Testis (tissue), 2 donors: ENCODE data around the gene SLC22A31.

ENCODE experiments used
- POLR2A ChIP-seq: fragments of 450-650 bp; IDR thresholded peaks from one replicate; pipeline ENCODE4 v1.6.1; 2017; ENCODE audit warnings: antibody characterized with exemption, mild to moderate bottlenecking, moderate library complexity
- TF ChIP-seq, protein P1 (sequence below), 3 experiments: fragments of 450-650 bp in 2 of 3; fragments of 200-600 bp in 1 of 3; sonication (generic) in 1 of 3; IDR thresholded peaks; one replicate each; pipeline ENCODE4 v1.5.1; 2016 to 2019; ENCODE audit warnings: antibody characterized with exemption in 3 of 3, mild to moderate bottlenecking in 2 of 3, moderate library complexity in 1 of 3

DNA sequence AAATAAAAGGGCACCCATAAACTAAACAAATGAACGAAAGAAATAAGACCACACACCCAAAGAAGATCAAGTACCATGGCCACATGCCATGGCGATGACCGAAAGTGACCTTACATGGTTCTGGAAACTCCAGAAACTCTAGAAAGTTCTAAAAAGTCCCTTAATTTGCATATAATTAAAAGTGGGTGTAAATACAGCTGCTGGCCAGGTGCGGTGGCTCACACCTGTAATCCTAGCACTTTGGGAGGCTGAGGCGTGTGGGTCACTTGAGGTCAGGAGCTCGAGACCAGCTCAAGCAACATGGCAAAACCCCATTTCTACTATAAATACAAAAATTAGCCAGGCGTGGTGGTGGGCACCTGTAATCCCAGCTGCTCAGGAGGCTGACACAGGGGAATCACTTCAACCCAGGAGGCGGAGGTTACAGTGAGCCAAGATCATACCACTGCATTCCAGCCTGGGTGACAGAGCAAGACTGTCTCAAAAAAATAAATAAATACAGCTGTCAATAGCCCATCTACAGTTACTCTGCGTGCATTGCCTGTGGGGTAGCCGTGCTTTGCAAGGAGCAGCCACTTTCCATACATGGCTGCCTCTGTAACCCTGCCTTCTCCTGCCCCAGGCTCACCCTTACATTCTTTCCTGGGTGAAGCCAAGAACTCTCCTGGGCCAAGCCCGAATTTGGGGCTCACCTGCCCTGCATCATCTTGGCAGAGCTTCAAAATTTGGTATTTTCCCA lies 10.0 kb upstream of the SLC22A31 start:
- TF ChIP-seq, protein P1, sequence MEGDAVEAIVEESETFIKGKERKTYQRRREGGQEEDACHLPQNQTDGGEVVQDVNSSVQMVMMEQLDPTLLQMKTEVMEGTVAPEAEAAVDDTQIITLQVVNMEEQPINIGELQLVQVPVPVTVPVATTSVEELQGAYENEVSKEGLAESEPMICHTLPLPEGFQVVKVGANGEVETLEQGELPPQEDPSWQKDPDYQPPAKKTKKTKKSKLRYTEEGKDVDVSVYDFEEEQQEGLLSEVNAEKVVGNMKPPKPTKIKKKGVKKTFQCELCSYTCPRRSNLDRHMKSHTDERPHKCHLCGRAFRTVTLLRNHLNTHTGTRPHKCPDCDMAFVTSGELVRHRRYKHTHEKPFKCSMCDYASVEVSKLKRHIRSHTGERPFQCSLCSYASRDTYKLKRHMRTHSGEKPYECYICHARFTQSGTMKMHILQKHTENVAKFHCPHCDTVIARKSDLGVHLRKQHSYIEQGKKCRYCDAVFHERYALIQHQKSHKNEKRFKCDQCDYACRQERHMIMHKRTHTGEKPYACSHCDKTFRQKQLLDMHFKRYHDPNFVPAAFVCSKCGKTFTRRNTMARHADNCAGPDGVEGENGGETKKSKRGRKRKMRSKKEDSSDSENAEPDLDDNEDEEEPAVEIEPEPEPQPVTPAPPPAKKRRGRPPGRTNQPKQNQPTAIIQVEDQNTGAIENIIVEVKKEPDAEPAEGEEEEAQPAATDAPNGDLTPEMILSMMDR (IDR thresholded peaks at IDR 0.05): no peak
- no peak for TF ChIP-seq POLR2A
